Prostate gland (tissue), 2 donors: ENCODE measurements around the gene MYO1H. TPM values are rescaled to one million over a fixed set of nuclear protein-coding genes. Genes with fewer than 3 reads are reported as not detected.

Experiments used
- DNase-seq: peaks from one replicate; pipeline ENCODE4 v3.0.0-alpha.2; 2019; ENCODE audit warnings: low spot score
- H3K27ac ChIP-seq, 2 donors: fragments of 200-600 bp; sonication (generic); 2 replicates each; pipeline ENCODE4 v1.5.1; 2017 to 2019
- H3K27me3 ChIP-seq: fragments of 200-600 bp; sonication (generic); replicated peaks from 2 replicates; pipeline ENCODE4 v1.5.1; 2019; ENCODE audit not compliant: insufficient read depth
- H3K36me3 ChIP-seq, 2 donors: fragments of 200-600 bp; sonication (generic); 1 replicate in 1 of 2; 2 replicates in 1 of 2; pipeline versions ENCODE4 v1.5.1 to v1.8.1; 2017 to 2019
- H3K4me1 ChIP-seq: fragments of 200-600 bp; sonication (generic); replicated peaks from 2 replicates; pipeline ENCODE4 v1.5.1; 2019
- H3K4me3 ChIP-seq, 2 donors: fragments of 200-600 bp; sonication (generic); 2 replicates each; pipeline ENCODE4 v1.5.1; 2017 to 2019
- H3K9me3 ChIP-seq: fragments of 200-600 bp; sonication (generic); 2 replicates; pipeline ENCODE4 v1.5.1; 2017
- POLR2A ChIP-seq: fragments of 450-650 bp; IDR thresholded peaks from one replicate; pipeline ENCODE4 v1.6.1; 2016; ENCODE audit warnings: antibody characterized with exemption, mild to moderate bottlenecking
- POLR2AphosphoS5 ChIP-seq: sonication (generic); formaldehyde crosslinking; IDR thresholded peaks from one replicate; pipeline ENCODE4 v1.6.1; 2017; ENCODE audit warnings: antibody characterized with exemption
- WGBS: methylation state at CpG from one replicate; pipeline ENCODE4 v1.1.5; 2018; 5-methylcytosine and 5-hydroxymethylcytosine counted together
- intact Hi-C: fragments of 100-400 bp; cut with DNase I; formaldehyde crosslinking; loops from one replicate; pipeline ENCODE4 v1.14.2; 2022
- total RNA-seq, 2 donors: library from RNA; depleted of rRNA; stranded (reverse); fragments of >200 nt; gene quantifications; one replicate each; pipeline ENCODE4 v1.1.0, GENCODE V29; 2016
- TF ChIP-seq, protein P1 (sequence below), 4 experiments: fragments of 200-600 bp in 2 of 4; fragments of 450-650 bp in 2 of 4; sonication (generic) in 2 of 4; IDR thresholded peaks; 1 replicate in 3 of 4; 2 replicates in 1 of 4; pipeline ENCODE4 v1.5.1; 2016 to 2019; ENCODE audit warnings: antibody characterized with exemption in 4 of 4, mild to moderate bottlenecking in 2 of 4, moderate library complexity in 2 of 4

The MYO1H gene
- total RNA-seq, 2 donors from 2014 or later, result 1.2 TPM; not detected in 1

DNA sequence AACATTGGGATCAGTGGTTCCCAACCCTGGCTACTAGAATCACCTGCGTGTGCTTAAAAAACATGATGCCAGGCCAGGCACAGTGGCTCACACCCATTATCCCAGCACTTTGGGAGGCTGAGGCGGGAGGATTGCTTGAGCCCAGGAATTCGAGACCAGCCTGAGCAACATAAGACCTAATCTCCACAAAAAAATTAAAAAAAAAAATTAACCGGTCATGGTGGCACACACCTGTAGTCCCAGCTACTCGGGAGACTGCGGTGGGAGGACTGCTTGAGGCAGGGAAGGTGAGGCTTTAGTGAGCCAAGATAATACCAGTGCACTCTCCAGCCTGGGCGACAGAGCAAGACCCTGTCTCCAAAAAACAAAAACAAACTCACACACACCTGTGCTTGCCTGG is 127.4 kb downstream of the MYO1H start:
- intact Hi-C loops, result no loop called here
- Histone ChIP-seq H3K4me1 (peaks cover 14% of the 10 kb centered on the region), H3K27ac (no peak overlapping the region), H3K9me3 (no peaks in the 10 kb centered on the region), H3K4me3 (no peak overlapping the region), H3K27me3 (no peaks in the 10 kb centered on the region), H3K36me3 (no peaks in the 10 kb centered on the region)
- whole genome bisulfite sequencing, result 90% methylated on average over 7 of the region's 7 CpGs
- no peak for TF ChIP-seq POLR2AphosphoS5
- no peak for TF ChIP-seq POLR2A
- TF ChIP-seq, protein P1, sequence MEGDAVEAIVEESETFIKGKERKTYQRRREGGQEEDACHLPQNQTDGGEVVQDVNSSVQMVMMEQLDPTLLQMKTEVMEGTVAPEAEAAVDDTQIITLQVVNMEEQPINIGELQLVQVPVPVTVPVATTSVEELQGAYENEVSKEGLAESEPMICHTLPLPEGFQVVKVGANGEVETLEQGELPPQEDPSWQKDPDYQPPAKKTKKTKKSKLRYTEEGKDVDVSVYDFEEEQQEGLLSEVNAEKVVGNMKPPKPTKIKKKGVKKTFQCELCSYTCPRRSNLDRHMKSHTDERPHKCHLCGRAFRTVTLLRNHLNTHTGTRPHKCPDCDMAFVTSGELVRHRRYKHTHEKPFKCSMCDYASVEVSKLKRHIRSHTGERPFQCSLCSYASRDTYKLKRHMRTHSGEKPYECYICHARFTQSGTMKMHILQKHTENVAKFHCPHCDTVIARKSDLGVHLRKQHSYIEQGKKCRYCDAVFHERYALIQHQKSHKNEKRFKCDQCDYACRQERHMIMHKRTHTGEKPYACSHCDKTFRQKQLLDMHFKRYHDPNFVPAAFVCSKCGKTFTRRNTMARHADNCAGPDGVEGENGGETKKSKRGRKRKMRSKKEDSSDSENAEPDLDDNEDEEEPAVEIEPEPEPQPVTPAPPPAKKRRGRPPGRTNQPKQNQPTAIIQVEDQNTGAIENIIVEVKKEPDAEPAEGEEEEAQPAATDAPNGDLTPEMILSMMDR (IDR thresholded peaks at IDR 0.05), result no peak
- DNase-seq, result no peak

DNA sequence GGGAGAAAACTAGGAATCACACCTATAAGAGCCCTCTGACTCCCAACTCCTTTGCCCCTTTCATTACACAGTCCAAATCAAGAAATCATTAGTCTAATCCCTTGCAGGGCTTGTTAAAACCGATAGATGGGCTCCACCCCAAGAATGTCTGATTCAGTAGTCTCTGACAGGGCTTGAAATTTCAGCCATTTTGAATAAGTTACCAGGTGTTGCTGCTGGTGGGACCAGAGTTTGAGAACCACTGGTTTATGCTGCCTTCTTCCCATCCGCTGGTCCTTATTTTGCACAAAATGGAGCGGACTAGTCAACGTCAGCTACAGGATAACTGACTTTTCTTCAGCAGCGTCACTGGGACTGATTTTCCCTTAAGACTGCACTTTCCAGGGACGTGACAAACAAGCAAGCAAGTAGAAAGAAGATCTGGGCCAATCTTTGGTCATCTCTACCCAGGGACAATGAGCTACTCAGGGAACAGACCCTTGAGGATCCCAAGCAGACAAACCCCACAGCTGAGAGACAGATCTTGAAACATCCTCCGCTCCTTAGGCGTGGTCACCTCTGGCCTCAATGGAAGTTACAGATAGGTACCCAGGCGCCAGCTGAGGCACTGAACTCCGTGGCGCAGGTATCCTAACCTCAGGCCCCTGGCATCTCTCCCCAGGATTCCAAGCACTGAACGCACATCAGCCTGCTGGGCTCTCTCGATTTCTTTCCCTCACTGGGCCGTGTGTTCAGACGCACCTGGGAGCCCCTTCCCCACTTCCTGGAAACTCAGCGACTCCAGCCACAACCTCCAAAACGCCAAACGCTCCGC is 128.5 kb downstream of the MYO1H start:
- intact Hi-C loops, result loop anchor here (2.0 kb wide), 2 partner anchors 13 to 45 kb away; no protein-coding TSS in a partner anchor
- H3K36me3 ChIP-seq, result no peaks in the 10 kb centered on the region
- H3K4me1 ChIP-seq, result peaks cover 14% of the 10 kb centered on the region
- no peaks in the 10 kb centered on the region for H3K27me3 ChIP-seq
- 14% methylated on average over 19 of the region's 19 CpGs for WGBS
- H3K27ac ChIP-seq, result peak overlapping the region; percentile 92 to 97
- H3K4me3 ChIP-seq, result peak overlapping the region; percentile 80 to 91
- DNase-seq, result no peak
- H3K9me3 ChIP-seq, result no peaks in the 10 kb centered on the region
- TF ChIP-seq, protein P1 (IDR thresholded peaks at IDR 0.05), result no peak
- no peak for TF ChIP-seq POLR2A
- TF ChIP-seq POLR2AphosphoS5, result no peak

DNA sequence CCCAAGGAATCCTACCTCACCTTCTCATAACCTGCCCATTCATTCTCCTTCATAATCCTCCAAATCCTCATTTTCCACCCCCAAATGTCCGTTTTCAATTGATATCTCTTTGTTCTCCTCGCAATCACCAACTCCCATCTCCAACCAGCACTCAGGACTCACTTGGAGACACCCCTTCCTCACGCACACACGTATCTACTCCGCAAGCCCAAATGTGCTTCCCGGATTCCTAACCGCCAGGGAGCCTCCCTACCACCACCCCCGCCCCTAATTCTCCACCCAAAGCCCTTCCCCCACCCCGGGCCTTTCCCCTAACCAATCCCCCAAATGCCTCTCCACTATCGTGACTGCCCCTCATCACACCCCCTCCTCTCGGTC is 129.1 kb downstream of the MYO1H start:
- Histone ChIP-seq H3K27me3 (no peaks in the 10 kb centered on the region), H3K27ac (peak overlapping the region; percentile 92 to 97), H3K4me1 (peaks cover 14% of the 10 kb centered on the region), H3K4me3 (peak overlapping the region; percentile 80 to 91), H3K36me3 (no peaks in the 10 kb centered on the region), H3K9me3 (no peaks in the 10 kb centered on the region)
- intact Hi-C loops, result loop anchor here (2.0 kb wide), 2 partner anchors 14 to 46 kb away; no protein-coding TSS in a partner anchor
- DNase-seq, result no peak
- TF ChIP-seq POLR2A, result no peak
- TF ChIP-seq, protein P1 (IDR thresholded peaks at IDR 0.05), result no peak
- TF ChIP-seq POLR2AphosphoS5, result no peak
- WGBS, result 2% methylated on average over 11 of the region's 11 CpGs

DNA sequence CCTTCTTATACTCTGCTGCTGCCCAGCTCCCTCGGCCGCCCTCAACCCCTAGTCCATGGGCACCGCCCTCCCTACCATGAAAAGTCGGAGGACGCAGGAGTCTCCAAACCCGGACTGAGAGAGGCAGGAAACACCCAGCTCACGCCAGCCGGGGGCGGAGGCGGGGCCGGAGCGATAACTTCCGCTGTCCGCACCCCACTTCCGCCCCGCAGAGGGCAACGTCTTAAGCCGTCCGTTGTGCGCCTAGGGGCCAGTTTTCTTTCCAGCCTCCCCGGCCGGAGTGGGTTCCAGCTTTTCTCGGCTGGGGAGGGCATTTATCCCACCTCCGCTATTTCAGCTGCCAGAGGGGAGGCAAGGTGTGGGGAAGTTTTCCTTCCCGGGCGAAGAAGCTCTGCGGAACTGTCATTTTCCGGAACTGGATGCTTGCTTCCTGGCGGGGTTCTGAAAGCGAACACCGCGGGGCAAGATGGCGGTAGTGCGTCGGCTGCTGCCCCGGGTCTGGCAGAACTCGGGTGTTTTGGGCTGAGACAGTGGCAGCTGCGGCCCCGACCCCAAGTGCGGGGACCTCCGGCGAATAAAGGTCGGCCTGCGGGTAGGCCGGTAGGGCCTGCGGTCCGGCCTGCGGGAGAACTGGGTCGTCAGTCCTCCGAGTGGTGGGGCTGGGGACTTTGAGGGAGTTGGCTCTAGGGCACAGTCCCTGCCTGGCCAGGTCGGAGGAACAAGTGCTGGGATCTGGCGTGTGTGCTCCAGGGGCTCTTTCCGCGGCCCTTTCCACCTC is 129.7 kb downstream of the MYO1H start, which contains the start of the genes KCTD10 and UBE3B:
Gene KCTD10 (minus strand): TSS at position 116 of the 778 bp plus-strand sequence. CDS start 38 bp downstream, at position 78.
Gene UBE3B (plus strand): TSS at position 450 of the 778 bp plus-strand sequence. CDS start 5,918 bp downstream, outside the sequence.
- under 1% methylated on average over 49 of the region's 54 CpGs for WGBS
- no peaks in the 10 kb centered on the region for H3K9me3 ChIP-seq
- peak; percentile 81 for DNase-seq
- TF ChIP-seq POLR2A, result peak; percentile 69
- peak; percentile 92 for TF ChIP-seq POLR2AphosphoS5
- TF ChIP-seq, protein P1 (IDR thresholded peaks at IDR 0.05), result peak; percentile 11 to 43 (median 26)
- H3K36me3 ChIP-seq, result no peaks in the 10 kb centered on the region
- no peaks in the 10 kb centered on the region for H3K27me3 ChIP-seq
- intact Hi-C loops, result loop anchor here (2.0 kb wide), 2 partner anchors 15 to 47 kb away; no protein-coding TSS in a partner anchor
- peaks cover 14% of the 10 kb centered on the region for H3K4me1 ChIP-seq
- peak within 1 kb of the TSS; percentile 92 to 97 for H3K27ac ChIP-seq
- H3K4me3 ChIP-seq, result peak within 1 kb of the TSS; percentile 80 to 91
